Ishikawa (cell line): ENCODE results near the gene SLC9A9.

ENCODE experiments used
- CREB1 ChIP-seq: IDR thresholded peaks from 2 replicates; pipeline ENCODE4 v1.6.1; 2012; ENCODE audit warnings: low read depth
- EP300 ChIP-seq: IDR thresholded peaks from 2 replicates; pipeline ENCODE4 v1.6.1; 2012; ENCODE audit warnings: borderline replicate concordance
- TAF1 ChIP-seq: IDR thresholded peaks from 2 replicates; pipeline ENCODE4 v1.6.1; 2012; ENCODE audit warnings: low read depth, mild to moderate bottlenecking
- ZBTB7A ChIP-seq: IDR thresholded peaks from 2 replicates; pipeline ENCODE4 v1.6.1; 2012; ENCODE audit warnings: low read depth
- TF ChIP-seq, protein P1 (sequence below): IDR thresholded peaks from 2 replicates; pipeline ENCODE4 v1.6.1; 2012

DNA sequence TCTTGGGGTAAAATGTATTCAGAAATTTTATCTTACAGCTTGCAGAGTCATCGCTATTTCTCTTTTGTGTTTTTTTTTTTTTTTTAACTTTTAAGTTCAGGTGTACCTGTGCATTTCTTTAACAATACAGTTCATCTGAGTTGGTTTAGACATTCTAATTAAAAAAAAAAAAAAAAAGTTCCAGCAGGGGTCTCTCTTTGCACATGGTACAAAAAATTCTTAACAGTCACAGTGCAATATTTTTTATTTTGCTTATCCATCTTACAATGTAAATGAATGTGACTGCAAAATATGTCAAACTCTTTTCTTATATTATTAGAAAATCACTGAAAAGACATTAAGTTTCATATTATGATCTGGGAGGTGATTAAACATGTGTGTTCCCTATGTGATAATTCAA is 47.5 kb upstream of the SLC9A9 start:
- TF ChIP-seq TAF1 (no peak), CREB1 (no peak), EP300 (no peak), ZBTB7A (no peak)
- TF ChIP-seq, protein P1, sequence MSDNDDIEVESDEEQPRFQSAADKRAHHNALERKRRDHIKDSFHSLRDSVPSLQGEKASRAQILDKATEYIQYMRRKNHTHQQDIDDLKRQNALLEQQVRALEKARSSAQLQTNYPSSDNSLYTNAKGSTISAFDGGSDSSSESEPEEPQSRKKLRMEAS = no peak
